ENCODE data around the gene XYLB. TPM values are rescaled to one million over a fixed set of nuclear protein-coding genes. Genes with fewer than 3 reads are reported as not detected.

The XYLB gene
- total RNA-seq, 3 donors from 2014 or later: 5.2 to 7.9 (median 6.7) TPM

- H3K4me1 ChIP-seq: no peaks in the 10 kb centered on the region
- no peaks in the 10 kb centered on the region for H3K27me3 ChIP-seq
- no peak overlapping the region for H3K27ac ChIP-seq
- no peak overlapping the region for H3K4me3 ChIP-seq
- no peaks in the 10 kb centered on the region for H3K9me3 ChIP-seq
- intact Hi-C loops (cut with DNase I; ENCODE audit: low total_unique reads): no loop called here
- DNase-seq (ENCODE audit: low spot score in 2 of 2): no peak
- TF ChIP-seq CTCF (IDR thresholded peaks at IDR 0.05) (no peak), POLR2AphosphoS5 (IDR thresholded peaks at IDR 0.05) (no peak), POLR2A (IDR thresholded peaks at IDR 0.05) (no peak)
- H3K36me3 ChIP-seq: no peaks in the 10 kb centered on the region
Observed at GRCh38 chr3:38307599-38307998, 39.0 kb upstream of the XYLB start.

- no peak for DNase-seq (ENCODE audit: low spot score in 2 of 2)
- Histone ChIP-seq H3K9me3 (no peaks in the 10 kb centered on the region), H3K4me3 (no peak overlapping the region), H3K36me3 (no peaks in the 10 kb centered on the region), H3K27me3 (no peaks in the 10 kb centered on the region), H3K27ac (no peak overlapping the region), H3K4me1 (no peaks in the 10 kb centered on the region)
- TF ChIP-seq POLR2A (IDR thresholded peaks at IDR 0.05) (no peak), POLR2AphosphoS5 (IDR thresholded peaks at IDR 0.05) (no peak), CTCF (IDR thresholded peaks at IDR 0.05) (no peak)
- intact Hi-C loops (cut with DNase I; ENCODE audit: low total_unique reads): no loop called here
Observed at GRCh38 chr3:38308456-38308855, 38.1 kb upstream of the XYLB start.

- intact Hi-C loops (cut with DNase I; ENCODE audit: low total_unique reads): no loop called here
- no peak overlapping the region for H3K27ac ChIP-seq
- no peaks in the 10 kb centered on the region for H3K4me1 ChIP-seq
- no peaks in the 10 kb centered on the region for H3K27me3 ChIP-seq
- TF ChIP-seq POLR2A (IDR thresholded peaks at IDR 0.05) (no peak), POLR2AphosphoS5 (IDR thresholded peaks at IDR 0.05) (no peak), CTCF (IDR thresholded peaks at IDR 0.05) (no peak)
- no peaks in the 10 kb centered on the region for H3K36me3 ChIP-seq
- H3K4me3 ChIP-seq: no peak overlapping the region
- DNase-seq (ENCODE audit: low spot score in 2 of 2): no peak
- H3K9me3 ChIP-seq: no peaks in the 10 kb centered on the region
Observed at GRCh38 chr3:38311476-38311875, 35.1 kb upstream of the XYLB start.

- no peaks in the 10 kb centered on the region for H3K36me3 ChIP-seq
- H3K4me1 ChIP-seq: no peaks in the 10 kb centered on the region
- TF ChIP-seq POLR2A (IDR thresholded peaks at IDR 0.05) (no peak), CTCF (IDR thresholded peaks at IDR 0.05) (no peak), POLR2AphosphoS5 (IDR thresholded peaks at IDR 0.05) (no peak)
Observed at GRCh38 chr3:38311941-38312340, 34.6 kb upstream of the XYLB start.

GRCh38 chr3:38312356-38312755, 34.2 kb upstream of the XYLB start:
- no peaks in the 10 kb centered on the region for H3K36me3 ChIP-seq
- intact Hi-C loops (cut with DNase I; ENCODE audit: low total_unique reads): no loop called here
- no peaks in the 10 kb centered on the region for H3K9me3 ChIP-seq
- TF ChIP-seq POLR2A (IDR thresholded peaks at IDR 0.05) (no peak), POLR2AphosphoS5 (IDR thresholded peaks at IDR 0.05) (no peak), CTCF (IDR thresholded peaks at IDR 0.05) (no peak)
- H3K27ac ChIP-seq: no peak overlapping the region
- H3K4me1 ChIP-seq: no peaks in the 10 kb centered on the region
- no peaks in the 10 kb centered on the region for H3K27me3 ChIP-seq
- no peak for DNase-seq (ENCODE audit: low spot score in 2 of 2)
- H3K4me3 ChIP-seq: no peak overlapping the region

More at GRCh38 chr3:38311941-38312340, 34.6 kb upstream of the XYLB start:
- H3K27ac ChIP-seq: no peak overlapping the region
- H3K27me3 ChIP-seq: no peaks in the 10 kb centered on the region
- no peak overlapping the region for H3K4me3 ChIP-seq
- no peaks in the 10 kb centered on the region for H3K9me3 ChIP-seq
- DNase-seq (ENCODE audit: low spot score in 2 of 2): no peak
- intact Hi-C loops (cut with DNase I; ENCODE audit: low total_unique reads): no loop called here
